ENCODE results near the gene SOHLH1.

DNA sequence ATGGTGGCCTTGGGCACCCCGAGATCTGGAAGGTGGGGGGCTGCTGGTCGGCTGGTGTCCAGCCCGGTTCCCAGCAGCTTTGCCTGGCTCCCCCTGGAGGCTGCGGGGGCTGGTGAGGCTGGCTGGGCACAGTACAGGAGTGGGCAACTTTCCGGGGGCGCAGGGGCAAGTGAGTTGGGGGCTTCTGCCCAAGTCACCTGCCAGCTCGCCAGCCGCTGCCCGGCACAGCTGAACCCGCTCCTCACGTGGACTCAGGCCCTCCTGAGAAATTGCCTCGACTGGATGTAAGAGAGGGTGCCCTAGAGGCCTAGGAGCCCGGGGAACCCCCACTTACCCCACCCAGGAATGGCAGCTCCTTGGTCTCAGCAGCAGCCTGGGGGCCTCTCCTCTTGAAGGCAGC, 18.1 kb upstream of the SOHLH1 start:
- TF ChIP-seq YY1 (IDR thresholded peaks at IDR 0.05; ENCODE audit: insufficient read depth, insufficient read length) (no peak), SUZ12 (IDR thresholded peaks at IDR 0.05; ENCODE audit: extremely low read depth, insufficient read depth, insufficient read length) (no peak)

Measured in NT2/D1 (cell line).